ENCODE data around the gene CRTC2.

CRTC2 gene

DNA sequence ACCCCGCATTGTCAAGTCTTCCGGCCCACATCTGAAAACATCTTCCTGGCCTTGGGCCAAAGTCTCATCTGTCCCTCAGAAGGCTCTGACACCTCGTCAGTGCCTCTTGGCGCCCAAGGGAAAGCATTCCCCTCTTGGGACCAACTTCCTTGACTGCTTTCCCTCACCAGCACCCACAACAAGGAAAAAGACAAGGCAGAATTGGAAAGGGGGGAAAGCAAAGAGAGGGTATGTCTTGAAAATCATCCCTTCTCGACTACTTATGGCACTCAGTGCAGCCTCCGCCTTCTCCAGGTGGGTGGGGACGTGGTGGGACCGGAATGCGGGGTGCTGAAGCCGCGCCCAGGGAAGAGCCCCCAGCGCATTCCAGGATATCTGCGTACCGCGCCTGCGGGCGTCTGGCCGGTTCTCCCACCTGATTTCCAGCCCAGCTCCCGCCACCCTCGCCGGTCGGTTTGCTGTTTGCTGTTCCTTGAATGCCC, 5.5 kb upstream of the CRTC2 start:
- peak overlapping the region; percentile 84 for H2AFZ ChIP-seq (ENCODE audit: low read depth, low read length)
- H3K27ac ChIP-seq (ENCODE audit: low read length): peak overlapping the region; percentile 80
- H3K79me2 ChIP-seq (ENCODE audit: insufficient read depth, low read length): peaks cover 74% of the 10 kb centered on the region
- DNase-seq (no peak), ATAC-seq (ENCODE audit: insufficient read depth, low read depth) (no peak)
- H3K4me3 ChIP-seq (ENCODE audit: low read depth in 1 of 2, low read length in 2 of 2): peak overlapping the region; percentile 80 to 89; a peak in 3 of 4 replicates
- peak overlapping the region; percentile 87 for H3K9ac ChIP-seq (ENCODE audit: low read depth, low read length)
- no peaks in the 10 kb centered on the region for H3K9me3 ChIP-seq (ENCODE audit: insufficient read depth, low read length, severe bottlenecking)
- peak overlapping the region; percentile 91 for H3K4me2 ChIP-seq (ENCODE audit: insufficient read depth, low read length)
- H3K36me3 ChIP-seq (ENCODE audit: insufficient read depth, low read length): peaks cover 24% of the 10 kb centered on the region
- no peak for TF ChIP-seq EZH2 (IDR thresholded peaks at IDR 0.05; ENCODE audit: borderline replicate concordance, low read depth, low read length, severe bottlenecking)
- TF ChIP-seq, protein P1, sequence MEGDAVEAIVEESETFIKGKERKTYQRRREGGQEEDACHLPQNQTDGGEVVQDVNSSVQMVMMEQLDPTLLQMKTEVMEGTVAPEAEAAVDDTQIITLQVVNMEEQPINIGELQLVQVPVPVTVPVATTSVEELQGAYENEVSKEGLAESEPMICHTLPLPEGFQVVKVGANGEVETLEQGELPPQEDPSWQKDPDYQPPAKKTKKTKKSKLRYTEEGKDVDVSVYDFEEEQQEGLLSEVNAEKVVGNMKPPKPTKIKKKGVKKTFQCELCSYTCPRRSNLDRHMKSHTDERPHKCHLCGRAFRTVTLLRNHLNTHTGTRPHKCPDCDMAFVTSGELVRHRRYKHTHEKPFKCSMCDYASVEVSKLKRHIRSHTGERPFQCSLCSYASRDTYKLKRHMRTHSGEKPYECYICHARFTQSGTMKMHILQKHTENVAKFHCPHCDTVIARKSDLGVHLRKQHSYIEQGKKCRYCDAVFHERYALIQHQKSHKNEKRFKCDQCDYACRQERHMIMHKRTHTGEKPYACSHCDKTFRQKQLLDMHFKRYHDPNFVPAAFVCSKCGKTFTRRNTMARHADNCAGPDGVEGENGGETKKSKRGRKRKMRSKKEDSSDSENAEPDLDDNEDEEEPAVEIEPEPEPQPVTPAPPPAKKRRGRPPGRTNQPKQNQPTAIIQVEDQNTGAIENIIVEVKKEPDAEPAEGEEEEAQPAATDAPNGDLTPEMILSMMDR (IDR thresholded peaks at IDR 0.05; ENCODE audit: borderline replicate concordance, extremely low read depth, low read length, poor library complexity, severe bottlenecking): no peak
- no peaks in the 10 kb centered on the region; the same call in 1 of the 2 replicates for H4K20me1 ChIP-seq (ENCODE audit: insufficient read depth, low read length)
- H3K4me1 ChIP-seq (ENCODE audit: insufficient read depth, low read length): peaks cover 71% of the 10 kb centered on the region
- H3K27me3 ChIP-seq (ENCODE audit: insufficient read depth, low read length, poor library complexity): no peaks in the 10 kb centered on the region

DNA sequence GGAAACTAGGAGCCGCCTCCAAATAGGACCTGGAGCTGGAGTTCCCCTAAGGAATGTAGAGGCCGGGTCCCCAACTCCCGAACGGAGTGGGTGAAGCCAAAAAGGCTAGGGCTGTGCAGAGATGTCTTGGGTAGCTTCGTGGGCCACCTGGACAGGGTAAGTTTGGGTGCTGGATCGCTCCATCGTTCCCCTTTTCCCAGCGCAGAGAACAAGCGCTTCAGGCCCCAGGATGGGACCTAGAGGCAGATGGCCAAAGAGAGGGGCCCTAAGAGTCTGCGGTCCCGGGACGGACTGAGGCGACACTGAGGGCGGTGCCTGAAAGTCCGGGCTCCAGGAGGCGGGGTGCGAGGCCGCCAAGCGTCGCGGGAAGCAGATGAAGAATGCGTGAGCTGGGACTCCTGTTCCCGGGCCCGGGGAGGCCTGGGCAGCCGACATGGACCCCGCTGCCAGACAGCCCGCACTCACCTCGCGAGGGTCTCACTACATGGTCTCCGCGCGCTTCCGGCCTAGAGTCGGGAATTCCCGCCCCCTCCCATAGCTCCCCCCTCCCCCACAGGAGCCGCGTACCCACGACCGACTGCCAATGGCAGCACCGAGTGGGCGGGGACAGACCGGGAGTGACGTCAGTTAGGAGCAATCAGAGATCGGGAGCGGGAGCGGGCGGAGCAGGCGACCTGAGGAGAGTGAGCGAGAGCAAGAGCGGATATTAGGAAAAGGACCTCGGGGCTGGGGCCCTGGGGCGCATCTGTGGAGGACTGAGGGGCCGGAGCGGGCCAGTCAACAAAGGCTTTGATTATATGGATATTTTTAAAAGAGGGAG, 4.8 kb upstream of the CRTC2 start, which contains the start of gene SLC39A1:
Gene SLC39A1 (minus strand): TSS at position 508 of the 820 bp plus-strand sequence. CDS start 822 bp downstream, outside the sequence.
- Histone ChIP-seq H3K27ac (ENCODE audit: low read length) (peak within 1 kb of the TSS; percentile 80), H3K4me3 (ENCODE audit: low read depth in 1 of 2, low read length in 2 of 2) (peak within 1 kb of the TSS; percentile 80 to 89), H3K36me3 (ENCODE audit: insufficient read depth, low read length) (peaks cover 24% of the 10 kb centered on the region), H3K79me2 (ENCODE audit: insufficient read depth, low read length) (peaks cover 71% of the 10 kb centered on the region), H3K9ac (ENCODE audit: low read depth, low read length) (peak within 1 kb of the TSS; percentile 87), H3K4me1 (ENCODE audit: insufficient read depth, low read length) (peaks cover 67% of the 10 kb centered on the region), H2AFZ (ENCODE audit: low read depth, low read length) (peak within 1 kb of the TSS; percentile 90), H4K20me1 (ENCODE audit: insufficient read depth, low read length) (peaks cover under 1% of the 10 kb centered on the region; the same call in 1 of the 2 replicates), H3K27me3 (ENCODE audit: insufficient read depth, low read length, poor library complexity) (no peaks in the 10 kb centered on the region), H3K4me2 (ENCODE audit: insufficient read depth, low read length) (peak within 1 kb of the TSS; percentile 91), H3K9me3 (ENCODE audit: insufficient read depth, low read length, severe bottlenecking) (no peaks in the 10 kb centered on the region)
- TF ChIP-seq, protein P1 (IDR thresholded peaks at IDR 0.05; ENCODE audit: borderline replicate concordance, extremely low read depth, low read length, poor library complexity, severe bottlenecking): no peak
- no peak for TF ChIP-seq EZH2 (IDR thresholded peaks at IDR 0.05; ENCODE audit: borderline replicate concordance, low read depth, low read length, severe bottlenecking)
- DNase-seq (peak; percentile 99), ATAC-seq (ENCODE audit: insufficient read depth, low read depth) (peak; percentile 70)

DNA sequence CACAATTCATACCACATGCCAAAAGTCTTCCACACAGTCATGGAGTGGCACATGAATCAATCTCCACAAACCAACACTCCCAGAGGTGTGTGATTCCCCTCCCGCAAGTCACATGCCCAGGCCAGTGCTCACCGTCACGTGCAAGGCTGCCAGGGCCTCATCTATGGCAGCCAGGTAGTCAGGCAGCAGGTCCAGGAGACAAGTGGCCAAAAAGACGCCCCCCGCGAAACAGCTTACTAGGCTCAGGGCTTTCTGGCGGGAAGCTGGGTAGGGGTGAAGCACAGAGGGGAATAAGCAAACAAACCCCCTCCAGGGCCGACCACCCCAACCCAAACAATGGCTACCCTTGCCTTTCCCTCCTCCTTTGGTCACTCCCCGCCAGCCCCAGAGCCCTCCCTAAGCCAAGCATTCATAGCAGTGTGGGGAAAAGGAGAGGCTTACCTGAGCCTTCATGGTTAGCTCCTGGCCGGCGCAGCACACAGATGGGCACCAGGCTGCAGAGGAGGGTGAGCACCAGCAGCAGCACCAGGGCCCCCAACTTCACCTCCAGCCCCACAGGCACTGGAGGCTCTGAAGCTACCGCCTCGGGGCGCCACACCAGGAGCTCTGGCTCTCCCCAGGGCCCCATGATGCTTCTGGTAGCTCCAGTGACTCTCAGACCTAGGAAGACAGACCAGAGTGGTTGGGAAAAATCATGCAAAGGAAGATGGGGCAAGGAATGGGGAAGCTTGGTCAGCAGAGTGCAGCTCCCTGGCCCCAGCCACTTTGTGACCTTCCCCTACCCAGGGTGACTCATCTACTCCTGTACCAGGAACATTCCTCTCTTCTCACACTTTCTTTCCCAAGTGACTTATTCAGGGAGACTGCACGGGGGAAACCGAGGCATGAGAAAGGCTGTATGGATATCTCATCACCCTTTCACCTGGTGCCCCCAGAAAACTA, 3.9 kb upstream of the CRTC2 start:
- Histone ChIP-seq H3K9ac (ENCODE audit: low read depth, low read length) (peak overlapping the region; percentile 87), H3K36me3 (ENCODE audit: insufficient read depth, low read length) (peaks cover 27% of the 10 kb centered on the region), H3K79me2 (ENCODE audit: insufficient read depth, low read length) (peaks cover 74% of the 10 kb centered on the region), H3K27me3 (ENCODE audit: insufficient read depth, low read length, poor library complexity) (no peaks in the 10 kb centered on the region), H3K4me2 (ENCODE audit: insufficient read depth, low read length) (peak overlapping the region; percentile 91), H3K4me1 (ENCODE audit: insufficient read depth, low read length) (peaks cover 67% of the 10 kb centered on the region), H3K4me3 (ENCODE audit: low read depth in 1 of 2, low read length in 2 of 2) (peak overlapping the region; percentile 80 to 89), H3K27ac (ENCODE audit: low read length) (peak overlapping the region; percentile 80), H2AFZ (ENCODE audit: low read depth, low read length) (peak overlapping the region; percentile 90), H3K9me3 (ENCODE audit: insufficient read depth, low read length, severe bottlenecking) (no peaks in the 10 kb centered on the region), H4K20me1 (ENCODE audit: insufficient read depth, low read length) (peaks cover 9% of the 10 kb centered on the region)
- ATAC-seq (ENCODE audit: insufficient read depth, low read depth) (no peak), DNase-seq (no peak)
- TF ChIP-seq, protein P1 (IDR thresholded peaks at IDR 0.05; ENCODE audit: borderline replicate concordance, extremely low read depth, low read length, poor library complexity, severe bottlenecking): no peak
- no peak for TF ChIP-seq EZH2 (IDR thresholded peaks at IDR 0.05; ENCODE audit: borderline replicate concordance, low read depth, low read length, severe bottlenecking)
